ENCODE data around the gene ZP3.
"Not testable (repeated sequence)": the region's sequence is repeated elsewhere in the genome, so short reads cannot be mapped to it uniquely, and the experiment has no call there.

ZP3 gene

DNA sequence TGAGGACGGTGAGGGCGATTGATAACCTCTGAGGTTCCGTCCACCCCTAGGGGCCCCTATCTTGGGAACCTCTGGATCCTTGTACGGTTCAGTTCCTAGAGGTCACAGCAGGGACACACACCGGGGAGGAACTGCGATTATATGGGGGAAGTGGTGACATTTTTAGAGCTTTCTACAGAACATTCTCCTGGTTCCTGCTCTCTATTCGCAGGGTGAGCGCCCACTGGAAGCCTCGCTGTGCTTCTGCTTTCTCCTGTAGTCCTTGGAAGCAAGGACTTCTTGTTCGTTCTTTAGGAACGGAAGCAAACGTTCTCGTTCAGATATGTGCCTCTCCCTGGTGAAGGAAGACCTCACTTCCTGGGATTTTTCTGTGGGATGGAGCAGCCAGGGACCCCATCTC is 63.2 kb downstream of the ZP3 start:
- not testable (repeated sequence) for DNase-seq

Data from HCEC 1CT (cell line).